GM12873 (cell line): ENCODE data around the gene GTF2H4.

Experiments used
- TF ChIP-seq, protein P1 (sequence below): IDR thresholded peaks from 2 replicates; pipeline ENCODE4 v1.5.1; 2012; ENCODE audit warnings: low read depth, mild to moderate bottlenecking, moderate library complexity, low read length, control low read depth; ENCODE audit not compliant: insufficient read depth; ENCODE audit errors: missing control alignments

Gene GTF2H4

DNA sequence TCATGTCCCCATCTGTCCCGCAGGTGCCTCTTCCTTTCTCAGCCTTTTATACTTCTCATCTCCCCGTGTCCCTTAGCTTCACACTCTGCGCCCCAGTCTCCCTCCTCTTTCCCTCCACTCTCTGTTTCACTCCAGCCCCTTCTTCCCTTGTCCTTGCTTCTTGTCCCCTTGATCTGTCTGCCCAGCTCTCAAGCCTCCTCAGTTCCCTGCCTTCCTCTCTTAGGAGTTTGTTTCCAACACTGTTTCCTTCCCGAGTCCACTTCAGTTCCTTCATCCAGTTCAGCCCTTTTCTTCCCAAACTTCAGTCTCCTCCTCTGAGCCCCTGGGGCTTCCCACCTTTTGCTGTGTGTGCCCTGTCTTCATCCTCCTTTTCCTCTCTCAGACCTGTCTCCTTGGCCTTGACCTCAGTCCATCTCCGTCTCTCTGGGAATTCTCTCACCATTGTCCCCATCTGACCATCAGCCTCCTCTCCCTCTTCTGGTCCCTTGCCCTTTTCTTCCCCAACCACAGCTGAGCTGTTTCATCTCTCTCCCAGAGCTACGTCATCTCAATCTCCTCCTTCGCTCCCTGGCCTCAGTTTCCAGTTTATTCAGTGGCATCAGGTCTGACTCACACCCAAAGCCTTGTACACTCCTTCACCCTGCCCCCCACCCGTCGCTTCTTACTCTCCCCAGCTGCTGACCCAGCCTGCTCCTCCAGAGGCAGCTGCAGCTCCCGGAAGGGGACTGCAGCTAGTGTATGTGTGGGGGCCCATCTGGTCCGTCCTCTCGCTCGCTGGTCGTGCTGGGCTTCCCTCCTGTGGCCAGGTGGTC, 26.4 kb upstream of the GTF2H4 start:
- TF ChIP-seq, protein P1, sequence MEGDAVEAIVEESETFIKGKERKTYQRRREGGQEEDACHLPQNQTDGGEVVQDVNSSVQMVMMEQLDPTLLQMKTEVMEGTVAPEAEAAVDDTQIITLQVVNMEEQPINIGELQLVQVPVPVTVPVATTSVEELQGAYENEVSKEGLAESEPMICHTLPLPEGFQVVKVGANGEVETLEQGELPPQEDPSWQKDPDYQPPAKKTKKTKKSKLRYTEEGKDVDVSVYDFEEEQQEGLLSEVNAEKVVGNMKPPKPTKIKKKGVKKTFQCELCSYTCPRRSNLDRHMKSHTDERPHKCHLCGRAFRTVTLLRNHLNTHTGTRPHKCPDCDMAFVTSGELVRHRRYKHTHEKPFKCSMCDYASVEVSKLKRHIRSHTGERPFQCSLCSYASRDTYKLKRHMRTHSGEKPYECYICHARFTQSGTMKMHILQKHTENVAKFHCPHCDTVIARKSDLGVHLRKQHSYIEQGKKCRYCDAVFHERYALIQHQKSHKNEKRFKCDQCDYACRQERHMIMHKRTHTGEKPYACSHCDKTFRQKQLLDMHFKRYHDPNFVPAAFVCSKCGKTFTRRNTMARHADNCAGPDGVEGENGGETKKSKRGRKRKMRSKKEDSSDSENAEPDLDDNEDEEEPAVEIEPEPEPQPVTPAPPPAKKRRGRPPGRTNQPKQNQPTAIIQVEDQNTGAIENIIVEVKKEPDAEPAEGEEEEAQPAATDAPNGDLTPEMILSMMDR = no peak

DNA sequence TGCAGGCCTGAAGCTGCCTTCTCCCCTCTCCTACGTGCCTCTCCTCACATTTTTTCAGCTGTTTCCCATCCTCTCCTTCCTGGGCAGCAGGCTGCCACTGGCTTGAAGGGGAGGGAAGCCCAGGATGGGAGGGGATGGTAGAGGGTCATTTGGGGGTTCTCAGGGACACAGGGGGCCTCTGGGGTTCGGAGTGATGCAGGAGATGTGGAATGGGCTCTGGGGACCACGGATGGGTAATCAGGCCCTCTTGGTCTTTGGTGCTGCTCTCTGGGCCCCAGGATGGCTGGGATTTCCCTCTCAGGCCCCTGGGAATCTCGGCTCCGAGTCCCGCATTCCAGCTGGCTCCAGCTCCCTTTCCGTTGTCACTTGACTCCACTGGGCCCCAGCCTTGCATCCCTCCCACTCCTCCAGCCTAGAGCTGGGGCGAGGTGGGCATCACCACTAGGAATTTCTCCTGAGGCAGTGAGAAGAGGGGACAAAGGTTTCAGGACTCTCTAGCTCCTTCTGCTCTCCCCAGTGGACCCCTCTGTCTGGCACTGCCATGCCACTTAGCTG, 25.7 kb upstream of the GTF2H4 start:
- TF ChIP-seq, protein P1 = no peak

DNA sequence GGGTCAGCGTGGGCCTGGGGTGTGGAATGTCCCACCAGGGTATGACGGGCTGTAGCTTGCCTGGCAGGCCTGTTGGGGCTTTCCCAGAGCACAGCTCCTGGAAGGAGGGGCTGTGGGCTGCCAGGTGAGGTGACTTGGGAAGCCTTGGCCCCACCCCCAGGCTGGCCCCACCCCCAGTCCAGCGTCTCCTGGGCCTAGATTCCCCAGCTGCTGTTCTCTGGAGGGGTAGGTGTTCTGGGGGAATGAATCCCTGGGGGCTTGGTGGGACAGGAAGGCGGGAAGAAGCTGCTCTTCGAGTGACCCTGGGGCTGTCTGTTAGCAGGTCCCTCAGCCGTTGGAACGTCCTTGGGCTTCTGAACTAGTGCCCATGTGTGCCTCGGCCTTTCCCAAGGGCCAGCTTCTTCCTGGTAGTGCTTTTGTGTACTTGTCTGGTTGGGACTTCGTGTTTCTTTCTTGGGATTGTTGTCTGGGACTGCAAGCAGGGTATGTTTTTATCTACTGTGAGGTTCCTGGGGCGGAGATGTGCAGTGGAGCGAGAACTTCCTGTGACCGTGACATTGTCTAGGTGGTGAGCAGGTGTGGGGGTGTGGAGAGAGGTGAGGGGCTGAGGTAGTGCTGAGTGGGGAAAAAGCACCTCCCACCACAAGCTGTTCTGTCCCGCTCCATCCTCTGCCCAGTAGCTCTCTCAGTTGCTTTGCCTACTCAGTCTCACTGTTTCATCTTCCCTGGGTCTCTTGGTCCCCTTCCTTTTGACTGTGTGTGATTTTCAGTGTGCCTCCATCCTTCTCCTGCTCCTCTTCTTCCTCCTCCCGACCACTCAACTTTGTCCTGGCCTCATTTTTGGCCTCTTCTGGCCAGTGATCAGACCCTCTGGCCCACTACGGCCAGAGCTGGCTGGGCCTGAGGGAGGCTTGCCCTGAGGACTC, 25.0 kb upstream of the GTF2H4 start:
- TF ChIP-seq, protein P1 = no peak

DNA sequence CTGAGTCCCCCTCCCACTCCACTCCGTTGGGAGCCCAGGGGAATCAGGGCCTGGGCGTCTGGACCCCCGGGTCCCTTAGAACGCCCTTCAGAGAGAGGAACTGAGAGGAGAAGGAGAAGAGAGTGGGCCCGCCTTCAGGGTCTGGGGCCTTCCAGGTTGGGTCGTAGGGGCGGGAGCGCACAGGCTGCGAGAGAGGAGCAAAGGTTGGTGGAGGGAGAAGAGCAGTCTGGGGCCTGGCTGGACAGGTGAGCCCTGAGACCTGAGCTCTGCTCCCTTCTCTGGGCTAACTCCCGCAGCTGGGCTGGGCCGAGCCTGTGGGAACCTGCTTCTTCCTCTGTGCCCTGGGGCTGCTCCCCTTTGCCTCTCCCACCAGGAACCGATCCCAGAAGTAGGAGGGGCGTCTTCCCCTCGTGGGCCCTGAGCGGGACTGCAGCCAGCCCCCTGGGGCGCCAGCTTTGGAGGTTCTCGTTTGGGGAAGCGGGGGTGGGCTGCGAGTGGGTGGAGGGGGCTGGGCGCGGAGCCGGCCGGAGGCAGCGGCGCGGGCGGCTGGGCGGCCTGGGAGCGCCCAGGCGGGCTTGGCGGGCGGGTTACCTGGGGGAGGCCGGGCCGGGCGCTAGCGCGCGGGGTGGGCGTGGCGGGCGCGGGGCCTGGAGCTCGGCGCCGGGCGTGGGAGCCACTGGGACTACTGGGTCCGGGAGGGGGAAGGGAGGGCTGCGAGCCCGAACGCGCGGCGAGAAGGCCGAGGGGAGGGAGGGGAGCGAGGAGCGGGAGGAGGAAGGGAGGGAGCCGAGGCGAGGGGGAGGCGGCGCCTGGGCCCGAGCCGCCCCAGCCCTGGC, 24.1 kb upstream of the GTF2H4 start, which contains the start of gene DDR1:
DDR1 (plus strand) TSS at position 835 of the 836 bp plus-strand sequence. CDS start 4,211 bp downstream, outside the sequence.
- TF ChIP-seq, protein P1 = no peak

DNA sequence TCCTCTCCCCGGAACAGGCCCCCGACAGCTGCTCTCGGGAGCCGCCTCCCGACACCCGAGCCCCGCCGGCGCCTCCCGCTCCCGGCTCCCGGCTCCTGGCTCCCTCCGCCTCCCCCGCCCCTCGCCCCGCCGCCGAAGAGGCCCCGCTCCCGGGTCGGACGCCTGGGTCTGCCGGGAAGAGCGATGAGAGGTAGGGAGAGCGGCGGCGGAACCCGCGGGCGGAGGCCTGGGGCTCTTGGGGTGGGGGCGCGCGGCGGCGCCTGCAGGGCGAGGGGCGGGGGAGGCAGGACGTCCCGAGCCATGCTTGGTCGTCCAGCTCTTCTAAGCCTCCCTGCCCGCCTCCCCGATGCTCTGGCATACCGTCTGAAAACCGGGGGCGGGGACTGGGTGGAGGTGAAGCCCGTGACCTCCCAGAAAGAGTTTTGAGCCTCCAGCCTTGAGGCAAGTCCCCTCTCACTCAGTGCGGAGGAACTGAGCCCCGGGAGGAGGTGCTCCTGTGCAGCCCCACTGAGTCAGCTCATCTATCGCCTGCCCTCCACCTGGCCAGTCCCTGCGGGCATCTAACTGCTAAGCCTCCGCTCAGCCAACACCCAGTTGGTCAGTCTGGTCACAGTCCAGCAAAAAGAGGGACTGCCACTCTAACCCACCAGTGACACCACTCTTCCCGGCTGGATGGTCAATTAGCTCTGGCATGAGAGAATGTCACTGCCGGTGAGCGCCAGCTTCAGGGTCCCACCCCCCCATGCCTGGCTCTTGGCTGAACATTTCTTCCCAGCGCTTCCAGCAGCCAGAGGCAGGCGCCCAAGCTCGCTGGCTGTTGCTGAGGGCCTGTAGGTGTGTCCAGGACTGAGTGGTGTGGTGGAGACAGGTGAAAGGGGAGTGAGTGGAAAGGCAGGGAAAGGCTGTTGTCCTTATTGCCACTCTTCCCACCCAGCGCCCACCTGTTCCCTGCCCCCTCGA, 23.2 kb upstream of the GTF2H4 start:
- TF ChIP-seq, protein P1 = no peak

DNA sequence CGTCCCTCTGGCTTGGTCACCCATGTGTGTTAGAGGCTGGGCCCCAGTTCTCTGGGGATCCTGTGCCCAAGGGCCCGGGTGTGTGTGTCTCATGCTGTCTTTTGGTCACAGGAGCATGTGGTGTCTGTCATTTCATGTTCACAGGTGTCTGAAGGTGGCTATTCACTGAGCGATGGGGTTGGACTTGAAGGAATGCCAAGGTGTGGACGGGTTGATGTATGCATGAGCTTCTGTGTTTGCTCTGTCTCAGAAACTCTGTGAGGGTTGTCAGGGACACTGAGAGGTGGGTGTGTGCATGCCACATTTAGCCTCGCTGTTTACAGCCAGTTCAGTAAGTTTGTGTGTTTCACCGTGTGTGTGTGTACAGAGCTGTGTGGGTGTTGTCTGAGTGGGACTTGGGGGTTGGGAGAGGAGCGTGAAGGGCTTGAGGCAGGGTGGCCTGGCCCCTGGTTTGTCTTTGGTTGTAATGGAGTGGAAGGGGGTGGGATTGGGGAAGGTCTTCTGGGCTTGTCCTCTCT, 22.5 kb upstream of the GTF2H4 start:
- TF ChIP-seq, protein P1 = no peak
